H9 (cell line): ENCODE measurements around the gene CCDC91. TPM values are rescaled to one million over a fixed set of nuclear protein-coding genes. Genes with fewer than 3 reads are reported as not detected.

ENCODE experiments used
- DNase-seq: peaks from one replicate; pipeline ENCODE4 v3.0.0-alpha.2; 2017
- H2AFZ ChIP-seq: one replicate; pipeline ENCODE4 v1.6.1; 2013; ENCODE audit warnings: mild to moderate bottlenecking, low read length, control low read depth, moderate library complexity
- H2AK5ac ChIP-seq: 2 replicates; pipeline ENCODE4 v1.6.1; 2013; ENCODE audit warnings: low read length, control low read depth, mixed read lengths; ENCODE audit not compliant: insufficient read length
- H2BK120ac ChIP-seq: one replicate; pipeline ENCODE4 v1.6.1; 2013; ENCODE audit warnings: low read depth, mild to moderate bottlenecking, low read length, control low read depth, inconsistent platforms; ENCODE audit not compliant: poor library complexity, severe bottlenecking
- H2BK12ac ChIP-seq: 2 replicates; pipeline ENCODE4 v1.6.1; 2013; ENCODE audit warnings: low read length, control low read depth, mixed read lengths, low read depth; ENCODE audit not compliant: insufficient read length
- H2BK15ac ChIP-seq: 2 replicates; pipeline ENCODE4 v1.6.1; 2013; ENCODE audit warnings: low read depth, low read length, control low read depth
- H2BK20ac ChIP-seq: one replicate; pipeline ENCODE4 v1.6.1; 2013; ENCODE audit warnings: low read depth, mild to moderate bottlenecking, low read length, control low read depth, inconsistent platforms; ENCODE audit not compliant: poor library complexity, severe bottlenecking
- H2BK5ac ChIP-seq: 2 replicates; pipeline ENCODE4 v1.6.1; 2013; ENCODE audit warnings: low read length, control low read depth, mixed read lengths; ENCODE audit not compliant: insufficient read length
- H3K14ac ChIP-seq: 2 replicates; pipeline ENCODE4 v1.6.1; 2013; ENCODE audit warnings: low read length, control low read depth; ENCODE audit not compliant: insufficient read depth
- H3K18ac ChIP-seq: 2 replicates; pipeline ENCODE4 v1.6.1; 2013; ENCODE audit warnings: low read depth, mild to moderate bottlenecking, mixed read lengths, low read length, control low read depth; ENCODE audit not compliant: insufficient read length
- H3K23ac ChIP-seq: 2 replicates; pipeline ENCODE4 v1.6.1; 2013; ENCODE audit warnings: low read length, control low read depth, mixed read lengths, low read depth; ENCODE audit not compliant: insufficient read length
- H3K23me2 ChIP-seq: 2 replicates; pipeline ENCODE4 v1.6.1; 2013; ENCODE audit warnings: low read depth, mild to moderate bottlenecking, mixed read lengths, low read length, control low read depth; ENCODE audit not compliant: insufficient read length, poor library complexity, severe bottlenecking
- H3K27ac ChIP-seq: 2 replicates; pipeline ENCODE4 v1.5.1; 2013; ENCODE audit warnings: low read length, control low read depth, mixed read lengths, low read depth; ENCODE audit not compliant: insufficient read length
- H3K27me3 ChIP-seq: 2 replicates; pipeline ENCODE4 v1.6.1; 2013; ENCODE audit warnings: low read length, control low read depth, inconsistent platforms; ENCODE audit not compliant: insufficient read depth
- H3K4ac ChIP-seq: 2 replicates; pipeline ENCODE4 v1.6.1; 2013; ENCODE audit warnings: low read depth, mild to moderate bottlenecking, control low read depth, inconsistent platforms, low read length, moderate library complexity
- H3K4me1 ChIP-seq: 2 replicates; pipeline ENCODE4 v1.6.1; 2013; ENCODE audit warnings: low read length, control low read depth, inconsistent platforms; ENCODE audit not compliant: insufficient read depth
- H3K4me2 ChIP-seq: 2 replicates; pipeline ENCODE4 v1.6.1; 2013; ENCODE audit warnings: low read length, control low read depth, mixed read lengths; ENCODE audit not compliant: insufficient read length, insufficient read depth
- H3K56ac ChIP-seq: 2 replicates; pipeline ENCODE4 v1.6.1; 2013; ENCODE audit warnings: low read depth, mild to moderate bottlenecking, mixed read lengths, low read length, control low read depth; ENCODE audit not compliant: insufficient read length
- H3K79me1 ChIP-seq: 2 replicates; pipeline ENCODE4 v1.6.1; 2013; ENCODE audit warnings: low read depth, mild to moderate bottlenecking, moderate library complexity, low read length, control low read depth, inconsistent platforms; ENCODE audit not compliant: insufficient read depth, poor library complexity, severe bottlenecking
- H3K79me2 ChIP-seq: 2 replicates; pipeline ENCODE4 v1.6.1; 2013; ENCODE audit warnings: low read length, control low read depth, inconsistent platforms; ENCODE audit not compliant: insufficient read depth
- H3K9ac ChIP-seq: 2 replicates; pipeline ENCODE4 v1.6.1; 2013; ENCODE audit warnings: low read length, control low read depth, mixed read lengths; ENCODE audit not compliant: insufficient read length; ENCODE audit errors: extremely low read depth
- H3K9me3 ChIP-seq: one replicate; pipeline ENCODE4 v1.6.1; 2013; ENCODE audit warnings: low read depth, low read length, inconsistent platforms; ENCODE audit not compliant: control insufficient read depth
- H3T11ph ChIP-seq: one replicate; pipeline ENCODE4 v1.6.1; 2013; ENCODE audit warnings: mild to moderate bottlenecking, low read length, control low read depth, inconsistent platforms
- H4K20me1 ChIP-seq: one replicate; pipeline ENCODE4 v1.6.1; 2013; ENCODE audit not compliant: control insufficient read depth, insufficient read length, insufficient read depth
- H4K5ac ChIP-seq: 2 replicates; pipeline ENCODE4 v1.6.1; 2013; ENCODE audit warnings: low read depth, mild to moderate bottlenecking, mixed read lengths, low read length, control low read depth; ENCODE audit not compliant: insufficient read length
- H4K8ac ChIP-seq: replicated peaks from 2 replicates; pipeline ENCODE4 v1.6.1; 2013; ENCODE audit warnings: low read length, control low read depth, mixed read lengths, low read depth; ENCODE audit not compliant: insufficient read length
- H4K91ac ChIP-seq: 2 replicates; pipeline ENCODE4 v1.6.1; 2013; ENCODE audit warnings: low read depth, mild to moderate bottlenecking, moderate library complexity, mixed read lengths, low read length, control low read depth; ENCODE audit not compliant: insufficient read length
- H3K27ac Mint-ChIP-seq, 3 experiments: 2 replicates in 2 of 3; 3 replicates in 1 of 3; pipeline ENCODE4 v1.8.0; 2020 to 2021; ENCODE audit warnings: mixed read lengths in 3 of 3, mild to moderate bottlenecking in 1 of 3, moderate library complexity in 1 of 3
- H3K27me3 Mint-ChIP-seq: 2 replicates; pipeline ENCODE4 v1.8.0; 2021; ENCODE audit warnings: low read depth, mild to moderate bottlenecking, moderate library complexity, mixed read lengths
- H3K36me3 Mint-ChIP-seq, 3 experiments: 2 replicates in 2 of 3; 3 replicates in 1 of 3; pipeline ENCODE4 v1.8.0; 2020 to 2021; ENCODE audit warnings: low read depth in 3 of 3, mixed read lengths in 3 of 3; ENCODE audit not compliant: insufficient read depth in 1 of 3
- H3K4me1 Mint-ChIP-seq, 2 experiments: 2 replicates each; pipeline ENCODE4 v1.8.0; 2020; ENCODE audit warnings: mixed read lengths in 2 of 2
- H3K4me3 Mint-ChIP-seq, 2 experiments: 2 replicates in 1 of 2; 3 replicates in 1 of 2; pipeline ENCODE4 v1.8.0; 2020 to 2021; ENCODE audit warnings: mild to moderate bottlenecking in 2 of 2, mixed read lengths in 2 of 2, moderate library complexity in 1 of 2
- H3K9me3 Mint-ChIP-seq, 2 experiments: 2 replicates in 1 of 2; 3 replicates in 1 of 2; pipeline ENCODE4 v1.8.0; 2020; ENCODE audit warnings: mild to moderate bottlenecking in 2 of 2, mixed read lengths in 2 of 2, moderate library complexity in 1 of 2
- WGBS: extraction: QIAGEN DNeasy Blood & Tissue Kit; methylation state at CpG from one replicate; pipeline ENCODE4 v1.1.7; 2013; ENCODE audit warnings: missing lambda C conversion rate, low lambda C conversion rate, mixed read lengths; ENCODE audit not compliant: insufficient read length; ENCODE audit errors: extremely low coverage; 5-methylcytosine and 5-hydroxymethylcytosine counted together
- total RNA-seq: library from RNA; stranded (reverse); gene quantifications from 2 replicates; pipeline ENCODE4 v1.2.1, GENCODE V29; 2021
- TF ChIP-seq, protein P1 (sequence below): fragments of 200-600 bp; sonication (generic); conservative IDR thresholded peaks from 3 replicates; pipeline ENCODE4 v1.8.0; 2021; ENCODE audit warnings: antibody characterized with exemption, mild to moderate bottlenecking

The CCDC91 gene
- total RNA-seq, 1 experiment from 2014 or later: 22.7 TPM

DNA sequence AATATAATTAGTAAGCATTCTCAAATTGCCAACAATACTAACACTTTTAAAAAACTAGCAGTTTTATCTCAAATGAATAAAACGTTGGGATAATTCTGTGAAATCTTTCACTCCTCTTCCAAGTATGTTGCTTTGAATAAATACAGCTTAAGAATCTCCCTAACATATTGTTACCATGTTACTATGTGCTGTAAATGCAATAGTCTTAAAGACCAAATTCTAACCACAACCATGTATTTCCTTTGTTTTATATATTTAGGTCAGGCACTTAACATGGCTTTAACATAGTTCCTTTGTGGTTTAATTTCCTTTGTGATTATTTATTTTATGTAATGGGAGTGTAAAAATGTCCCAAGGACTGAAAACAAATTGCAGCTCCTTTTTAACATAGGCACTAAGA, 33.9 kb upstream of the CCDC91 start:
- Histone ChIP-seq H2BK20ac (no peak overlapping the region), H4K91ac (no peak overlapping the region), H3K79me2 (no peaks in the 10 kb centered on the region), H3K4me2 (no peak overlapping the region), H3K4me1 (no peaks in the 10 kb centered on the region), H3K27me3 (no peaks in the 10 kb centered on the region), H4K20me1 (no peaks in the 10 kb centered on the region), H2BK15ac (no peak overlapping the region), H3K79me1 (no peaks in the 10 kb centered on the region), H2BK5ac (no peak overlapping the region), H3K27ac (no peak overlapping the region), H2BK12ac (no peak overlapping the region), H3K9me3 (no peaks in the 10 kb centered on the region), H2AFZ (no peak overlapping the region), H2AK5ac (no peak overlapping the region), H3K23me2 (no peaks in the 10 kb centered on the region), H3K9ac (no peak overlapping the region), H3K14ac (no peak overlapping the region), H4K5ac (no peak overlapping the region), H3K23ac (no peak overlapping the region), H3K18ac (no peak overlapping the region), H3K4ac (no peak overlapping the region), H3T11ph (no peak overlapping the region), H3K56ac (no peak overlapping the region), H2BK120ac (no peak overlapping the region), H4K8ac (no peak overlapping the region)
- Mint-ChIP-seq H3K36me3 (no peaks in the 10 kb centered on the region), H3K4me3 (no peak overlapping the region), H3K27ac (no peak overlapping the region), H3K27me3 (no peaks in the 10 kb centered on the region), H3K4me1 (peaks cover 0 to 5% of the 10 kb centered on the region in 2 experiments; a peak in 1 of 4 replicates), H3K9me3 (no peaks in the 10 kb centered on the region)
- WGBS: no CpG with 5 or more reads among the region's 1 CpG
- TF ChIP-seq, protein P1, sequence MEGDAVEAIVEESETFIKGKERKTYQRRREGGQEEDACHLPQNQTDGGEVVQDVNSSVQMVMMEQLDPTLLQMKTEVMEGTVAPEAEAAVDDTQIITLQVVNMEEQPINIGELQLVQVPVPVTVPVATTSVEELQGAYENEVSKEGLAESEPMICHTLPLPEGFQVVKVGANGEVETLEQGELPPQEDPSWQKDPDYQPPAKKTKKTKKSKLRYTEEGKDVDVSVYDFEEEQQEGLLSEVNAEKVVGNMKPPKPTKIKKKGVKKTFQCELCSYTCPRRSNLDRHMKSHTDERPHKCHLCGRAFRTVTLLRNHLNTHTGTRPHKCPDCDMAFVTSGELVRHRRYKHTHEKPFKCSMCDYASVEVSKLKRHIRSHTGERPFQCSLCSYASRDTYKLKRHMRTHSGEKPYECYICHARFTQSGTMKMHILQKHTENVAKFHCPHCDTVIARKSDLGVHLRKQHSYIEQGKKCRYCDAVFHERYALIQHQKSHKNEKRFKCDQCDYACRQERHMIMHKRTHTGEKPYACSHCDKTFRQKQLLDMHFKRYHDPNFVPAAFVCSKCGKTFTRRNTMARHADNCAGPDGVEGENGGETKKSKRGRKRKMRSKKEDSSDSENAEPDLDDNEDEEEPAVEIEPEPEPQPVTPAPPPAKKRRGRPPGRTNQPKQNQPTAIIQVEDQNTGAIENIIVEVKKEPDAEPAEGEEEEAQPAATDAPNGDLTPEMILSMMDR: no peak
- no peak for DNase-seq
